ENCODE measurements around the gene MED12L.

MED12L gene

DNA sequence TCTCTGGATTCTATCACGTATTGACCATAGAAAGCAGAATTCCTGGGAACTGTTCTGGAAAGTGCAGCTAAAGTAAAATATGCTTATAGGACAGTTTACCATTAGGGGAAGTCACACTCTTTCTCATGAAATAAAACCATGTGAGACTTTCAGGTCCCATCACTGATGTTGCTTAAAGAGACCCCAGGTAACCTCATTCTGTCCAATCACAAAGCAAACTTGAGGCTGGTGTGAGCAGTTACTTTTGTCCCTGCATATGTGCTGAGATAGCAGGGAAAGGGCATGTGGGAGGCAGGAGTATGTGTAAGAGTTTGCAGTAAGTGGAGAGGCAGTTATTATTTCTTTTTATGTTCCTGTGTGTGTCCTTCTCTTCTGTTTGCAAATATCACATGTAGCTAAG, 215.1 kb downstream of the MED12L start:
- no peak for DNase-seq (ENCODE audit: low read depth)

DNA sequence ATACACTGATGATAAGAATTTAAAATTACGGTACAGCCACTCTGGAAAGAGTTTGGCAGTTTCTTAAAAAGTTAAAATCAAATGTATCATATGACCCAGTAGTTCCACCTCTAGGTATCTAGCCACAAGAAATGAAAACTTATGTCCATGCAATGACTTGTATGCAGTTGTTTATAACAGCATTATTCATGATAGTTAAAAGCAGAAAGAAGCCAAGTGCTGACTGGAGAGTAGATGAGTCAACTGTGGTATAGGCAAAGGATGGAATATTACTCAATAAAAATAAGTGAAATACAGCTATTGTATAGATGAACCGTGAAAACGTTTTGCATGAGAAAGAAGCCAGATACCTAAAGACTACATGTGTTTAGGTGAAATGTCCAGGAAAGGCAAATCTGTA, 216.3 kb downstream of the MED12L start:
- DNase-seq (ENCODE audit: low read depth) = no peak

DNA sequence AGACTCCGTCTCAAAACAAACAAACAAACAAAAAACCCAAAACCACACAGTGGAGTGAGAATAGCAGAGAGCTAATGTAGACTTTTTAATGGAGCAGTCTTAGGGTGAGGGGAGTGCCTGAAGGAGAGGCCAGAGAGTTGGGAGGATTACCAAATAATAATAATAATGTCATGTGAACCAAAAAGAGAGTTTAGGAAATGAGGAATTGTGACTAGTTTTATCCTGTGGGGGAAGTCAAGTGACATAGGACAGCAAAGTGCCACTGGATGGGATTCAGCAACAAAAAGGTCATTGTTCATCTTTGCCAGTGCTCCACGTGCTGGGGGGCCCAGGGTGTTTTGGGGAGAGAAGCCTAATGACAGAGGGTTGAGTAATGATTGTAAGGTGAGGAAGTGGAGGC, 218.3 kb downstream of the MED12L start:
- no peak for DNase-seq (ENCODE audit: low read depth)

DNA sequence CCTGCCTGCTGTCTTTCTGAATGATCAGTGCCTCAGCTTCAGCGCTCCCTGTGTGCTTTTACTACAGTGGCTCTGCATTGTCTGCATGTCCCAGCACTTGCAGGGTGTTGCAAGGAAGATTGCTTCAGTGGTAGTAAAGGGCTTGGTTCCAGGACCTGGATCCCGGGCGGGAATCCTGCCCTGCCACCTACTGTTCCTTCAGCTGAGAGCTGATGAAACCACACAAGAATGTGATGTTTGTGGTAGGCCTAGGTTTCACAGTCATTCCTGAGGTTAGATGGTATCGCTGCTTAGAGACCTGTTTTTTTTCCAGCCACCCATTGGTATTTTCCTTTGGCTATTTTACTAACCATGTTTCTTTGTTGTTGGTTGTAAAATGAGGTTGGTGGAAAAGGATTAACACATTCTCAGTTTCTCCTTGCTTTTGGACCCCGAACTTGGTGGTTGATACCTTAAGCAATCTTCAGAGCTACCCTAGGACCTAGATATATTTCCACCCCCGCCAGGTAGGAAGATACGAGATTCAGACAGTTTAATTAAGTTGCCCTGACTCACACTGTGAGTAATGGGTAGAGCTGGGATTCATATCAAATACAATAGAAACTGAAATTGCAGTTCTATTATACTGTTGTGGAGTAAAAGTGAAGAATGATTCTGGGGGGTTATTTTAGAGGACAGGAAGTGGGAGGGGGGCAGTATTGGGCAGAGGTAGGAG, 219.8 kb downstream of the MED12L start:
- DNase-seq (ENCODE audit: low read depth) = no peak

DNA sequence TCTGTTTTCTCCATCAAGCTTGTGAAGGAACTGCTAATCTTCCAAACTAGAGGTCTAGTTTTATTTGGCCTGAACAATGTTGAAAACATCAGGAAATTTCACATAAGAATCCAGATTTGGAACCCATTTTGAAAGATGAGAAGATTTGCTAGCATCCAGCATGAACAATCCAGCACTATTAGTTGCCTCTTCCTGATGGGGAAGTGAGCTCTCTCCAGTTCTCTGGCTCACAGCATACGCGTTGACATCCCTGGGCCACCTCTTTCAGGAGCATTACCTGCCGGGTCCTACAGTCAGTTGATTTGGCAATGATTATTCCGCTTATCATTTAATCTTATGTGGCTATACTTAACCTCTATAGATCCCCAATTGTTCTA, 220.3 kb downstream of the MED12L start:
- DNase-seq (ENCODE audit: low read depth) = no peak

DNA sequence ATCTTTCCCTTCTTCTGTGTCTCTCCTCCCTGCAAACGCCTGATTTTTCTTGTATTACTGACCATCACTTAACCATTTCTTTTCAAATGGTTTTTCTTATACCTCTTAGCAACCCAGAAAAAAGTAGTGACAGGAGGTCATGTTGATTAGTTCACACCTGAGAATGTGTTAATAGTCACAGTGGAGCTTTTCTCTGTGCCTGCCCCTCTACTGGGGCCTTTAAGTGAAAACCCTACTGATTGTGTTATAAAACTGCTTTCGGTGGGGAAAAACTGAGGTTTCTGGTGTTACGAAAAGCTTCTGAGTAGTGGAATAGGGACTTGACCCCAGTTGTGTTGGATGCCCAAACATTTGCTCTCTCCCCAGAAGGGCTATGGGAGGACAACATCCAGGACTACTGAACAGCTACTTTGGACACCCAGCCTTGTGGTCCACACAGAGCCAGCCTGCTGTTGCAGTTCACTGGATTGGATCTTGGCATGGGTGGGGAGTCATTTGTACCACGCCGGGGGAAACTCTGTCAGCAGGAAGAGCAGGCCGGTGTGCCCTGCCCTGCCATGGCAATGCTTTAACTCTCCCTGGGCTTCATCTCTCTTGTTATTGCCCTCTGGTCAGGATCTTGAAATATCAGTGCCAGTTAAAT, 220.8 kb downstream of the MED12L start:
- no peak for DNase-seq (ENCODE audit: low read depth)

DNA sequence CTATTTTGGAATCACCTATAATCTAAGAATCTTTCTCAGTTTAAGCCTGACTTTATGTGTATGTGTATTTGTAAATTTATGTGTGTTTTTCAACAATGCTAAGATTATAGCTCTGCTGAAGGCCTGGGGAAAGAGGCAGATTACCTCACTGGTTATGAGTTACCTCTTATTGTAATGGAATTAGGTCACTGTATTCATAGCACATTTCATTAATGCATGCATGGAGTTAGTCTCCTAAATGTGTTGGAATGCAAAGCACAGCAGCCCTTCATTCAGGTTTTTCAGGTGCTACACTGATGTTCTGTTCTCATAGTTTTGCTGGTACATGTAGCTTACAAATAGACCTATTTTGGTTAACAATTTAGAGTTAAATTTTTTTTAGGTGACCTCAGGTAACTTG, 221.7 kb downstream of the MED12L start:
- no peak for DNase-seq (ENCODE audit: low read depth)

DNA sequence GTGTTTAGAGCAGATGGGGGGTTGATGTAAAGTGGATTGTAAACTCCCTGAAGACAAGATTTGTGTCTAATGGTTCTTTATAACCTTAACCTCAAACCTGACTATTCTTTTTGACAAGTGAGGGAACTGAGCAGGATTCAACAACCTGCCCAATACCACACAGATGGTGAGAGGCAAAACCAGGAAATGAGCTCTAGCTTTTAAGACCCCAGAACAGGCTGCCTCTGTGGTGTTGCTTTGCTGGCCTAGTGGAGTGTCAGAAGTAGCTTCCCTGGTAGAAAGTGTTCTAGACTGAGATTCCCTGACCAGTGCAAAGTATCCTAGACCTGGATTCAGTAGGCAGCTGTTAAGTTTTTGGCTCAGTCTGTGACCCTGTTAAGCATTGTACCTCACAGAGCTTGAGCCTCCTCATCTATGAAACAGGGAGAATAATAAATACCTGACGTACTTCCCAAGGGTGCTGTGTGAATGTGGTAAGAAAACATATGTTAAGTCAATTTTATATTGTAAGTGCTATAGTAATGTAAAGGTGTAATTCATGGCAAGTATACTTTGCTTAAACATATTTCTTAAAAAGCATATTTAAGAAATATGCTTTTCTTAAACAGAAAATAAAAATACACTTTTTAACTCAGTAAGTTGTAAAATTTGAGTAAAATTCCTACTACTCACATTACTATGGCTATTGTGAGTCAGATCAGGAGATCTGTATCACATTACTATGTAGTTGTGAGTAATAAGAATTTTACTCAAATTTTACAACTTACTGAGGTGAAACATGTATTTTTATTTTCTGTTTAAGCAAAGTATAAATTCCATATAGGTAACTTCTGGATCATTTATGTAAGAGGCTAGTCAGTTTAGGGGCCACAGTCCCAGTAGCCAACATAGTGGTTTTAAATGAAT, 222.4 kb downstream of the MED12L start:
- no peak for DNase-seq (ENCODE audit: low read depth)

DNA sequence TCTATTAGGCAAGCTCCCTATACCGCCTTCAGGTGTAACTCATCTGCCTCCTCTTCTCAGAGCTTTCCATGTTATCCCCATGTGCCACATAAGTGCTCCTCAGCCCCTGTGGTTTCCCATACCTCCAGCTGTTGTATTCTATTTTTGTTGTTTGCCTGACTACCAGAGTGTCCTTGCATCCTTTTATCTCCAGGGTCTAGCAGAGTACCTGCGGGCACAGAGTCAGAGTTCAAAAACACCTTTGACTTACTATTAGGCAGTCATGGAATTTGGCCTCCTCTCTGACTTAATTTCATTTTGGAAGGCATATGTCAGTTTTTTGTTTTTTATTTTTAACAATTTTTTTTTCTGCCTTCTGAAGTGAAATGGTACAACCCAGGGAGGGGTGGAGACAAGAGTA, 224.1 kb downstream of the MED12L start:
- DNase-seq (ENCODE audit: low read depth) = no peak

DNA sequence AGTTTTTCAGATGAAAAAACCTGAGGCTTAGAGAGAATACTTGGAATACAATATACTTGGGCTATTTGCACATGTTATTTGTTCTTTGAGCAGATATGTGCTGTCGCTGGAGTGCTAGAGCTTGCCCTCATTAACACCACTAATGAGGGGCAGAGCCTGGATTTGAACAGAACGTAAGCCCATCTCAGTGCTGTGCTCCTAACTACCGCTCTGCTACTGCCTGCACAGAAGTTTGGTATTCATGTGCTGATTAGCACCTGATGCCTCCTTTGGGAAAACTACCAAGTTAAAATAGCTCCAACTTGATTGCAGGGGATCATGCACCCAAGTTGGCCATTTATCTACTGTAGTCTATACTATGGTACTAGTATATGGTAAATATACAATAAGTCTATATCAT, 227.5 kb downstream of the MED12L start:
- DNase-seq (ENCODE audit: low read depth) = no peak

DNA sequence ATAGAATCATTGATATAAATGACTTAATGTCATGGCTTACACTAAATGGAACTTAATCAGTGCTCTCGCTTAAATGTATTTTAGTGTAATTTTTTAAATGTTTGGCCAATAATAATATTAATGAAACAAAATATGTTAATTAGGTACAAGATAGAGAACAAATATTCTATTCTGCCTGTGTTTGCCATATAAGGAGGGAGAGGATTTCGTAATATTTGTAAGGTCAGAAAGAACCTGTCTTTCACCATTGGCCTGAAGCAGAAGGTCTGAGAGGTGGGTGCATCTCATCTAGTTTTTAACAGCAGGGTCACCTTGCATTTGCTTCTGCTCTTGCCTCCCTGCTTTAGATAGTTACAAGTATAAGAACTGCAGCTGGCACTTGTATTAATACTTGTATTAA, 228.7 kb downstream of the MED12L start:
- DNase-seq (ENCODE audit: low read depth) = no peak

DNA sequence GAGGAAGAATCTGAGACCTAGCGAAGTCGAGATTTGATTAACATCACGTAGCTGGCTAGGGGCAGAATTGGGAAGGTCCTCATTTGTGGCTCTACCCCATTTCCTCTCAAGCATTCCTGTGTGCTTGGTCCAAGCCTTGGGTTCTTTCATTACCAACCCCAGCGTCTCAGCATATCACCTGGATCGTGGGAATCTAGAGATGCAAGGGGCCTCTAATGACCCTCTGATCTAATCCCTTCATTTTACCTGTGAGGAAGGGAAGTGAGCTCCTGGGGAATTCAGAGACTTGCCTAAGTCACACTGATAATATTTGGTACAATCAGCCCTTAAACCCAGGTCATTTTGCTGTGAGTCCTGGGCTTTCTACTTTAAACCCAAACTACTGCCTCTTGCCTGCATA, 229.1 kb downstream of the MED12L start:
- DNase-seq (ENCODE audit: low read depth) = no peak

DNA sequence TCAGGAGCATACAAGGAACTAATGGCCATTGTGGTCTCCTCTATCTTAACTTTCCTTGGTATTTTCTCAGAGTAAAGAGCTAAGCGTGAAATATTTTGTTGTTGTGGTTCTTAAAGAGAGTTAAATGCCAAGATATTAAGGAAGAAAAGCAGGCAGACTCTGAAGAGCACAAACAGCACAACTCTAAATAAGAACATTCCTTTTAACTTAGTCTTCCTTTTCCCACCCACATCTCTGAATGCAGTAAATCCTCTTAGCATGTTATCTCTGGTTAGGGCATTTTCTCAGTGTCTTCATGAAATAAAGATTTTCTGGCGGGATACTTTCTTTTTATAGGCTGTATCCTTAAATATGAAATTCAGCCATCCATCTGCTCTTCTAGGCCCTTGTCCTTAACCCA, 229.7 kb downstream of the MED12L start:
- DNase-seq (ENCODE audit: low read depth) = no peak

DNA sequence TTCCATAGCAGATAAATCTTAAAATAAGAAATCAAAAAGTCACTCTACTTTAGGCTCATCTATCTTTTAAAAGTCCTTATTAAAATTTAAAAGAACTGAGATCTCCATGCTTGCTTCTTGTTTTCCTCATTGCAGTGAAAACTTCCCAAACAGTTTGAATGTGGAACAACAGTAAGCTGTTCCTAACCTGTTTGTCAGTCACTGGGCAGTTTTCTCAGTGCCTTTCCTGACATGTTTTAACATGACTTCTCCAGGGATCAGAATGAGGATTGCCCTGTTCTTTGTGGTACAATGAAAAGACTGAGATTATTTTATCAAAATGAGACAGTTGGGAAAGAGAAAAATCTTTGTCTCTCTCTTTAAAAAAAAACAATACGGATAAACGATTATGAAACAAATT, 230.4 kb downstream of the MED12L start:
- no peak for DNase-seq (ENCODE audit: low read depth)

DNA sequence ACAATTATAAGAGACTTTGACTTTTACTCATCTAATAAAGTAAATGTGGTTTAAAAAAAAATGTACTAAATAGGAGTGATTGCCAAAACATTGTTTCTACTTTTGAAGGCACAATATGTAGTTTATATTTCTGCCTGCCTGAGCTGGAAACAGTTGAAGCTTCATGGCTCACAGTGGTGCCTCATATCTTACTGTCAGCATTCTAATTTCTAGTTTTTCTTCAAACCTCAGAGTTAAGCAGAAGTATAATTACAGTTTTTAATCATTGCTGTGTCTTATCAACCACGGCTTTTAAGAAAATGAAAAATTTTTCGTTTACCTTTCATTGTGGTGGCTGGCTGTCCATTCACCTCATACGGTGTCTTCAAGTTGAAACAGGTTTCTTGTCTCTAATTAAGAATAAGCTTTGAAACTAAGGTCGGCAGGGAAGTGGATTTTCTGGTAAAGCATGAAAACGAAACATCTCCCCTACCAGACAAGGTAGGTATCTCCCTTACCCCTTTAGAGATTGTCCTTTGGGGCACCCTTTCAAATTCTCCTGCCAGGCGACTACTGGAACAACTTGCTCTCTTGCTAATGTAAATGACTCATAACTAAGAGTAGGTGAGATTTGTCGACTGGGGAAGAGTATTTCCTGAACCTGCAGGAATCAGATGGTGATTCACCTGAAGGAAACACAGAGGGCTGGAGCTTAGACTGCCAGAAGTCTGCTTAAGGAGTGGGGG, 231.0 kb downstream of the MED12L start, which contains the start of gene GPR87:
GPR87 (minus strand) TSS at position 554 of the 725 bp plus-strand sequence. CDS start 16,720 bp downstream, outside the sequence.
- no peak for DNase-seq (ENCODE audit: low read depth)

DNA sequence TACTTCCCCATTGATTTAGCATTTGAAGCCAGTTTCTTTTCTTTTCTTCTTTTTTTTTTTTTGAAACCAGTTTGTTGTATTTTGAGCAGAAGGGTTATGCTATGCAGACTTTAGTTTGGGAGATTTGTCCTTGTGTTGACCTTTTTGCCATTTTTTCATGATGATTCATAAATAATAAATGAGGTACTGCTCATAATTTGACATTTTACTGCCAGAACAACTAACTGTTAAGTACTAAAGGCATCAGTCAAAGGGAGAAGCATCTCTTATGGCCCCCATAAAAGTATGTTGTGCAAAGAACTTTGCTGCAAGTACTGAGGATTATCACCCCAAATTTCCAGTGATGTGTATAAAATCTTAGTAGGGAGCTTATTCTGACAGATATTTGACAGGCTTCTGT, 232.8 kb downstream of the MED12L start:
- DNase-seq (ENCODE audit: low read depth) = no peak

DNA sequence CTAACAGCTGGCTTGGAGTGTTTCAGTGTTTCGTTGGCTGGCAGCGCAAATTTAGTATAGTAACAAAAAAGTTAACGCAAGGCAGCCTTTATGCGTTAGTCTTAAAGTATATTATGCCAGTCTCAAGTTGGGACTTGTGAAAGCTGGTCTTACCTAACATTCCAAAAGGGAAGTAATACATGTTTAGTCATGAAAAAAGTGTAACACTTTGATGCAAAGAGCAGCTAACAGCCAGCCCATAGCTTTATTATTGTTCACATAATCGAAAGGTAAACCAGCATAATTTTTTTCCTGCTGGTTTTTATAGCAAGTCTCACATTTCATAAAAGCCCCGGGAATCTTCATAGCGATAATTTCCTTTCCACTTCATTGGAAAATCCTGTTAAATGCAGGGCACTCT, 233.5 kb downstream of the MED12L start:
- no peak for DNase-seq (ENCODE audit: low read depth)

DNA sequence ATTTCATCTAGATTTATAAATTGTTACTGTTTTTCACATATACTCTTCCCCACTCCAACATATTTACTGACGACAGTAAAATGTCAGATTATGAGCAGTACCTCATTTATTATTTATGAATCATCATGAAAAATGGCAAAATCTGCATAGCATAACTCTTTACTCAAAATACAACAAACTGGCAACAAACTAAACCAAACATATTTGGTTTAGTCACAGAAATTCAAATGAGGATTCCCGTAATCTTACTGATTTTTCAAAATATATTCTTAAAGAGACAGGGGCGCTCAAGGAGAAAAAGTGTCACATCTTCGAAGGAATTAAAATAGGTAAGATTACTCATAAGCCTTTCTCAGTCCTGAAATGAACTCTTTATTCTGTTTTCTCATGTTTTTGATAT, 234.2 kb downstream of the MED12L start:
- DNase-seq (ENCODE audit: low read depth) = no peak

DNA sequence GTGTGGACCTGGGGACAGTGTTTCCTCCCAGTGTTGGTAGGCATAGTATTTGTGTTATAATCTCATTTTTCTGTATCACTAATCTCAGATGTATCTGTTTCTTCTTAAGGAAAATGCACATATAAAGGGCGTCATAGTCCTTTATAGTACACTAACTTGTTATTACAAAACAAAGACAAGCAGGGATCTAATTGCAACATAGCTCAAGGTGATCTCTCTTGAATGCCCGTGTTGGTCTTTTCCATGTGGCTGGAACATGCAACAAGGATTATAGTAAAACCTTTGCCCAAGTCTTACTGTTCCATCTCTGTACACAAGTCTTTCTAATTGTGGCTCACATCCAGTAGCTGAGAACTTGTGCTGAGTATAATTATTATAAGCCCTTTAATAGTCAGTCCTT, 234.7 kb downstream of the MED12L start:
- DNase-seq (ENCODE audit: low read depth) = no peak

DNA sequence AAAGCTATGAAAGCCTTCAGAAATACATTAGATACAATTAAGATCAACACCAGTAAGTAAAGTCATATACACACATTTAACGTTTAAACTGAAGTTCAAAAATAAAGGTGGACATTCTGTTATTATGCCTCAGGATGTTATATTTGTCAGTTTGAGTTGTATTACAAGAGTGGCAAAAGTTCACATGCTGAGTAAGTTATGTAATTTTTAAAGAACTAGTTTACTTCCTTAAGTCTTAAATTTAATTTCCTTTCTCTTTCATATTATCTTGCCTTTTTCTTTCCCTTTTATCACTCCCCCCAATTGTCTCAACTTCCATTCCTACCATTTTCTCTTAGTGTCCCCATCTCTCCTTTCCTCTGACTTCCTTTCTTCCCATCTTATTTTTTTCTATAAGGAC, 236.1 kb downstream of the MED12L start:
- DNase-seq (ENCODE audit: low read depth) = no peak

DNA sequence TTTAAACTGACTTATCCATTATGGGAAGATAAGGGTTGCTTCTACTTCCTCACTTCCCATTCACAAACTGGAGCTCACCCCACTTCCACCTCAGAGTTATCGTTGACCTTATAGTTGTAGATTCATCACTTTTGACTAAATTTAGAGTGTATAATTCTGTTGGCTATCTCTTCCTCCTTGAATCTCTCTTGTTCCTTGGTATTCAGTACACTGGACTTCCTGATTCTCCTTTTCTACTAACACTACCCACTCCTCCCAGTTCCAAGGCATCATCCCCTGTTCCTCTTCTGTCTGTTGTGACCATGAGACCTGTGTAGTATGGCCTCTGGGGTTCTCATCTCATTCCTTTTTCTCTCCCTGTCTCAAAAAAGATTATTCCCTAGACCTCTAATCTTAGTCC, 237.0 kb downstream of the MED12L start:
- DNase-seq (ENCODE audit: low read depth) = no peak

DNA sequence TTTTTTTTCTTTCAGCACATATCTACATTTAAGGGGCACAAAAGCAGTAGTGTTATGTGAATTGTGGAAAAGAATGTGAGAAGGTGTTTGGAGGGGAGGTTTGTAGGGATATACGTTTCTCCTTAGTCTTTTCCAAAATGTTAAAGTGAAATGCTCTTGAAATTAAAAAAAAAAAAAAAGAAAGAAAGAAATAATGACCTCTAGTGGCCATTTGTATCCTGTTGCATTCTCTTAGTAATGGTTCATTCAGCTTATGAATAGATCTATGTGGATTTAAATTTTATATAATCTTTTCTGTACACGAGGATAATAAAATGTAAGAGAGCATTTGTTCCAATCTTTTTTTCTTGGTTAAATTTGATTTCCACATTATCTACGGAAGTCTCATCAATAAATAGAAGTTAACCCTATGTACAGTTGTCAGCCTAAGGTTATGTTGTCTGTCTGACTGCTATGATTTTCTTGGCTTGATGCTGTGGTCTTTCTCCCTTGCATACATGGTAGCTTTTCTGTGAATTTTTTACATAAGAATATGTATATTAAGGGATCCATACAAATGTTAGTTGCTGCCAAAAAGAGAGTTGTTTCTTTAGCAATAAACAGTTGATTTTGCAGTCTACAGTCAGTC, 242.2 kb downstream of the MED12L start:
- no peak for DNase-seq (ENCODE audit: low read depth)
